HG02884 (cell line): ENCODE results near the gene ZMIZ1.

Experiments used
- ATAC-seq: cut with Tn5 transposase; IDR thresholded peaks from one replicate; pipeline ENCODE4 v1.9.1; 2021; ENCODE audit warnings: mild to moderate bottlenecking, moderate library complexity; ENCODE audit not compliant: unreplicated experiment

The ZMIZ1 gene

GRCh38 chr10:79292026-79292766 is 223.4 kb downstream of the ZMIZ1 start:
- ATAC-seq = no peak

GRCh38 chr10:79292891-79293746 is 224.4 kb downstream of the ZMIZ1 start:
- no peak for ATAC-seq

GRCh38 chr10:79293841-79294581 is 225.2 kb downstream of the ZMIZ1 start:
- ATAC-seq = no peak

DNA sequence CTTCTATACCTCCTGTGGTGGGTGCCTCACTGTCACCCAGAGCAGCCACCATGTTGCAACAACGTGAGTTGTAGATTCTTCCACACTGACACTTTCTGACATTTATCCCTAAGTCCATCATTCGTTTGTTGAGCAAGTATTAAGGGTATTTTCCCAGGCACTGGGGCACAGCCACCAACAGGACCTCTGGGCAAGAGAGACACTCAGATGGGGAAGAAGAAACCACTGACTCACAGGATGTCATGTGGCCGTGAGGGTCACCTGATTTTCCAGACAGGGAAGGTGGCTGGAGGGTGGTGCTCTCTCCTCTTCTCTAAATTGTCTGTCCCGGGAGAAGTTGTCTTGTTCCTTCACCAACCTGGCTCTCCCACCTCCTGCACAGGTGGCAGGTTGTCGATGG is 226.8 kb downstream of the ZMIZ1 start:
- ATAC-seq = no peak

GRCh38 chr10:79296431-79296830 is 227.7 kb downstream of the ZMIZ1 start:
- ATAC-seq = no peak

DNA sequence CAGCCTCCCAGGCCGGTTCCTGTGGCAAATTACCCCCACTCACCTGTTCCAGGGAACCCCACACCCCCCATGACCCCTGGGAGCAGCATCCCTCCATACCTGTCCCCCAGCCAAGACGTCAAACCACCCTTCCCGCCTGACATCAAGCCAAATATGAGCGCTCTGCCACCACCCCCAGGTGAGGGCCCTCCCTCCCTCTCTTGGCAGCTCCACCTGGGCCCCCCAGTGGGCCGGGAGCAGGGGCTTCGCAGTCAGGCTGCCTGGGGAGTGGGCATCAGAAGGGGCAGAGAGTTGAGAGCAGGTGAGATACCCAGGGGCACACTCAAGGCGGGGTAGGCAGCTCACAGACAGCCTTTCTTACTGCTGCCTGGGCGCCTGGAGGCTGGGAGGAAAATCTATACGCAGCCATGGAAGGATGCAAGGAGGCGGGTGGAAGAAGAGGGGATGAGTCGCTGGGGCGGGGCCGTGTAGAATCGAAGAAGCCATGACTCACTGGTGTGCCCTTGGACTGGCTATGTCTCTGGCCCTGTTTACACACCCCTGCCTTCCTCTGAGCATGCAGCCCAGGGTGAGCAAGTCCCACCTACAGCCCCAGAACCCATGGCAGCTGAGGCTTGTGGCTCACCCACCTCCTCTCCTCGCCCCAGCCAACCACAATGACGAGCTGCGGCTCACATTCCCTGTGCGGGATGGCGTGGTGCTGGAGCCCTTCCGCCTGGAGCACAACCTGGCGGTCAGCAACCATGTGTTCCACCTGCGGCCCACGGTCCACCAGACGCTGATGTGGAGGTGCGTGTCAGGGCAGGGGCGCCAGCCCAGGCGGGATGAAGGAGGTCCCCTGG is 229.9 kb downstream of the ZMIZ1 start:
- ATAC-seq = no peak

- no peak for ATAC-seq
These were observed 230.9 kb downstream of the ZMIZ1 start for GRCh38 chr10:79299397-79300241.

- ATAC-seq = no peak
These were observed 231.9 kb downstream of the ZMIZ1 start for GRCh38 chr10:79300711-79301110.

GRCh38 chr10:79301754-79302530 is 233.2 kb downstream of the ZMIZ1 start:
- no peak for ATAC-seq

- ATAC-seq = no peak
These were observed 235.1 kb downstream of the ZMIZ1 start for GRCh38 chr10:79303631-79304478.

GRCh38 chr10:79304479-79305087 is 235.8 kb downstream of the ZMIZ1 start:
- ATAC-seq = no peak

DNA sequence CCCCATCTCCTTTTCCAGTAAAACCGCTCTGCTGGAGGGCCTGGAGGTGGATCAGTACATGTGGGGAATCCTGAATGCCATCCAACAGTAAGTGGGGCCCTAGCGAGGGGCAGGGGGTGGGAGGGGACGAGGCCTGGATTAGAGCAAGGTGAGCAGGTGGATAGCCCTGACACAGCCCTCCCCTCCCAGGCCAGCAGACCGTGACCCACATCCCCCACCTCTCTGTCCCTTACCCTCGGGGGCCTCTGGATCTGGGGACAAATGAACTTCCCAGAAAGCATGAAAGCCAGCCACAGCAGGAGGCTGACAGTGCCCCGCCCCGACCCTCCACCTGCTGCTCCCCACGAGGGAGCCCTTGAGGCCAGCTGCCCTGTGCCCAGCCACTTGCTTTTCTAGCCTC is 236.7 kb downstream of the ZMIZ1 start:
- ATAC-seq = no peak

GRCh38 chr10:79305988-79306387 is 237.2 kb downstream of the ZMIZ1 start:
- ATAC-seq = no peak

DNA sequence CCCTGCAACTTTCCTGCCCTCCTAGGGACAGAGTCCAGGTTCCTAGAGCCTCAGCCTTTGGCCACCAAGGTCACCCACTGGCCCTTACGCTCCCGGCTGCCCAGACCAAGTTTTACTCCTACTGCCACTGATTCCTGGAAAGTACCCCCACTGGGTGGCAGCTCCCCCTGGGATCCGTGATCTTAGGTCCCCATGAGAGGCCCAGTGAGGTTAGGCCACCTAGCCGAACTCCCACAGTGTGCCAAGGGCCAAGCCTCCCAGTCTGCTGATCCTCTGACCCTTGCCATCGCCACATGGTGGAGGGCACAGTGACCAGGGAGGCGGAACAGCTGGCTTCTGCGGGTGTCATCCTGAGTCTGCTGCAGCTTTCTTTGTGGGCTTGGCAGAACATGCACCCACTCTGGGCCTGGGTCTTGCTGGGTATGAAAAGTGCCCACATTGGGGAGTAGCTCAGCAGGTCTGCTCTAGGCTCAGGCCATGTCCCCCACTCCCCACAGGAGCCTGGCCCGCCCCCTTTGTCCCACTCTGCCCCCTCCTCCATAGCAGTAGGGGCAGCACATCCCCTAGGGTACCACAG is 238.0 kb downstream of the ZMIZ1 start:
- ATAC-seq = no peak

DNA sequence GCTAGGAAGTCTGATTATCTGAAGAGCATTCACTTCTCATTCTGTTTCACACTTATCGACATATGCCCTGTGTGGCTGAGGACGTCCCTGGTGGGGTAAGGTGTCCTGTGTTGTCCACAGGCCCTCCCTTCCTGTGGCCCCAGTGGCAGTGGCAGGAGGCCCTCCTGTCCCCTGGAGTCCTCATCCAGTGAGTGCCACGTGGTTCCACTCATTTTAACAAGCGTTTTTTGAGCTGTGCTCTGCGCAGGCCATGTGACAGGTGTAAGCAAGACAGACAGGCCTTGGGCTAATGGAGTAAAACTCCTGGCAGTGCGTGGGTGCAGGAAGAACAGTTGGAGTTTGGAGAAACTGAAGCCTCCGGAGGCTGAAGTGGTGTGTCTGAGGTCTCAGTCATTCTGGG is 239.2 kb downstream of the ZMIZ1 start:
- ATAC-seq = no peak

- no peak for ATAC-seq
These were observed 240.4 kb downstream of the ZMIZ1 start for GRCh38 chr10:79308969-79309665.
